OCI-LY7 (cell line): ENCODE results near the gene SRSF2.
A peak's percentile ranks its signal among the peaks of the same experiment; 100 is the strongest.
"Not testable (repeated sequence)": the region's sequence is repeated elsewhere in the genome, so short reads cannot be mapped to it uniquely, and the experiment has no call there.

Experiments used
- EZH2phosphoT487 ChIP-seq: fragments of 200-600 bp; sonication (generic); IDR thresholded peaks from 2 replicates; pipeline ENCODE4 v1.6.1; 2018; ENCODE audit warnings: low read depth, borderline replicate concordance, mild to moderate bottlenecking, mixed run types, antibody characterized with exemption, low read length, moderate library complexity, mixed read lengths
- TF ChIP-seq, protein P1 (sequence below): fragments of 200-600 bp; sonication (generic); conservative IDR thresholded peaks from 2 replicates; pipeline ENCODE4 v1.5.1; 2014; ENCODE audit warnings: mild to moderate bottlenecking, antibody characterized with exemption, low read length, moderate library complexity, mixed read lengths

- TF ChIP-seq, protein P1, sequence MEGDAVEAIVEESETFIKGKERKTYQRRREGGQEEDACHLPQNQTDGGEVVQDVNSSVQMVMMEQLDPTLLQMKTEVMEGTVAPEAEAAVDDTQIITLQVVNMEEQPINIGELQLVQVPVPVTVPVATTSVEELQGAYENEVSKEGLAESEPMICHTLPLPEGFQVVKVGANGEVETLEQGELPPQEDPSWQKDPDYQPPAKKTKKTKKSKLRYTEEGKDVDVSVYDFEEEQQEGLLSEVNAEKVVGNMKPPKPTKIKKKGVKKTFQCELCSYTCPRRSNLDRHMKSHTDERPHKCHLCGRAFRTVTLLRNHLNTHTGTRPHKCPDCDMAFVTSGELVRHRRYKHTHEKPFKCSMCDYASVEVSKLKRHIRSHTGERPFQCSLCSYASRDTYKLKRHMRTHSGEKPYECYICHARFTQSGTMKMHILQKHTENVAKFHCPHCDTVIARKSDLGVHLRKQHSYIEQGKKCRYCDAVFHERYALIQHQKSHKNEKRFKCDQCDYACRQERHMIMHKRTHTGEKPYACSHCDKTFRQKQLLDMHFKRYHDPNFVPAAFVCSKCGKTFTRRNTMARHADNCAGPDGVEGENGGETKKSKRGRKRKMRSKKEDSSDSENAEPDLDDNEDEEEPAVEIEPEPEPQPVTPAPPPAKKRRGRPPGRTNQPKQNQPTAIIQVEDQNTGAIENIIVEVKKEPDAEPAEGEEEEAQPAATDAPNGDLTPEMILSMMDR: 0 out of 2 replicates have a peak, but pooled peaks have one; percentile 20
- not testable (repeated sequence) for TF ChIP-seq EZH2phosphoT487
Observed at GRCh38 chr17:76731800-76732733, 5.1 kb downstream of the SRSF2 start.
